ENCODE measurements around the gene HTR4.

- TF ChIP-seq, protein P1, sequence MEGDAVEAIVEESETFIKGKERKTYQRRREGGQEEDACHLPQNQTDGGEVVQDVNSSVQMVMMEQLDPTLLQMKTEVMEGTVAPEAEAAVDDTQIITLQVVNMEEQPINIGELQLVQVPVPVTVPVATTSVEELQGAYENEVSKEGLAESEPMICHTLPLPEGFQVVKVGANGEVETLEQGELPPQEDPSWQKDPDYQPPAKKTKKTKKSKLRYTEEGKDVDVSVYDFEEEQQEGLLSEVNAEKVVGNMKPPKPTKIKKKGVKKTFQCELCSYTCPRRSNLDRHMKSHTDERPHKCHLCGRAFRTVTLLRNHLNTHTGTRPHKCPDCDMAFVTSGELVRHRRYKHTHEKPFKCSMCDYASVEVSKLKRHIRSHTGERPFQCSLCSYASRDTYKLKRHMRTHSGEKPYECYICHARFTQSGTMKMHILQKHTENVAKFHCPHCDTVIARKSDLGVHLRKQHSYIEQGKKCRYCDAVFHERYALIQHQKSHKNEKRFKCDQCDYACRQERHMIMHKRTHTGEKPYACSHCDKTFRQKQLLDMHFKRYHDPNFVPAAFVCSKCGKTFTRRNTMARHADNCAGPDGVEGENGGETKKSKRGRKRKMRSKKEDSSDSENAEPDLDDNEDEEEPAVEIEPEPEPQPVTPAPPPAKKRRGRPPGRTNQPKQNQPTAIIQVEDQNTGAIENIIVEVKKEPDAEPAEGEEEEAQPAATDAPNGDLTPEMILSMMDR (conservative IDR thresholded peaks at IDR 0.05; ENCODE audit: low read length), result no peak
- TF ChIP-seq EZH2phosphoT487 (IDR thresholded peaks at IDR 0.05; ENCODE audit: borderline replicate concordance, low read depth, low read length), result no peak
These were observed 15.2 kb downstream of the HTR4 start for GRCh38 chr5:148639081-148639480.
